Measurements from ENCODE around the gene CTSZ. TPM values are rescaled to one million over a fixed set of nuclear protein-coding genes. Genes with fewer than 3 reads are reported as not detected.

The CTSZ gene
- total RNA-seq, 1 donor from 2014 or later = 71.9 TPM

GRCh38 chr20:59010995-59011873 is 4.2 kb upstream of the CTSZ start:
- no peak overlapping the region for H3K4me3 Mint-ChIP-seq
- no peak for TF ChIP-seq CTCF (conservative IDR thresholded peaks at IDR 0.05)
- H3K27me3 Mint-ChIP-seq = no peaks in the 10 kb centered on the region
- DNase-seq (ENCODE audit: extremely low spot score, unreplicated experiment) = no peak
- H3K27ac Mint-ChIP-seq = no peak overlapping the region
- no peaks in the 10 kb centered on the region for H3K36me3 Mint-ChIP-seq
- H3K4me1 Mint-ChIP-seq (ENCODE audit: unreplicated experiment) = peaks cover 40% of the 10 kb centered on the region
- H3K9me3 Mint-ChIP-seq = no peaks in the 10 kb centered on the region

- Mint-ChIP-seq H3K27me3 (no peaks in the 10 kb centered on the region), H3K4me1 (ENCODE audit: unreplicated experiment) (peaks cover 33% of the 10 kb centered on the region), H3K27ac (no peak overlapping the region), H3K36me3 (no peaks in the 10 kb centered on the region), H3K4me3 (no peak overlapping the region), H3K9me3 (no peaks in the 10 kb centered on the region)
- TF ChIP-seq CTCF (conservative IDR thresholded peaks at IDR 0.05) = no peak
- no peak for DNase-seq (ENCODE audit: extremely low spot score, unreplicated experiment)
These were observed 3.4 kb upstream of the CTSZ start for GRCh38 chr20:59010321-59010994.

GRCh38 chr20:59008715-59009336 is 1.8 kb upstream of the CTSZ start:
- no peak overlapping the region for H3K27ac Mint-ChIP-seq
- no peak overlapping the region for H3K4me3 Mint-ChIP-seq
- TF ChIP-seq CTCF (conservative IDR thresholded peaks at IDR 0.05) = no peak
- peaks cover 30% of the 10 kb centered on the region for H3K4me1 Mint-ChIP-seq (ENCODE audit: unreplicated experiment)
- no peaks in the 10 kb centered on the region for H3K9me3 Mint-ChIP-seq
- no peaks in the 10 kb centered on the region for H3K36me3 Mint-ChIP-seq
- no peaks in the 10 kb centered on the region for H3K27me3 Mint-ChIP-seq
- no peak for DNase-seq (ENCODE audit: extremely low spot score, unreplicated experiment)

- TF ChIP-seq CTCF (conservative IDR thresholded peaks at IDR 0.05) = no peak
- DNase-seq (ENCODE audit: extremely low spot score, unreplicated experiment) = no peak
- no peak overlapping the region for H3K27ac Mint-ChIP-seq
- no peaks in the 10 kb centered on the region for H3K27me3 Mint-ChIP-seq
- H3K4me3 Mint-ChIP-seq = peak overlapping the region; percentile 72
- H3K9me3 Mint-ChIP-seq = no peaks in the 10 kb centered on the region
- peaks cover 31% of the 10 kb centered on the region for H3K4me1 Mint-ChIP-seq (ENCODE audit: unreplicated experiment)
- peaks cover 5% of the 10 kb centered on the region for H3K36me3 Mint-ChIP-seq
These were observed 834 bp upstream of the CTSZ start for GRCh38 chr20:59007665-59008511.
